NCI-H524 treated with DMSO at 0.1 percent for 48 hours (cell line): ENCODE results near the gene PPP2R1B.
A peak's percentile ranks its signal among the peaks of the same experiment; 100 is the strongest.
"Not testable (repeated sequence)": the region's sequence is repeated elsewhere in the genome, so short reads cannot be mapped to it uniquely, and the experiment has no call there.

Experiments used
- DNase-seq: peaks from one replicate; lab custom pipeline; 2025; lab: John Stamatoyannopoulos, UW

PPP2R1B gene

DNA sequence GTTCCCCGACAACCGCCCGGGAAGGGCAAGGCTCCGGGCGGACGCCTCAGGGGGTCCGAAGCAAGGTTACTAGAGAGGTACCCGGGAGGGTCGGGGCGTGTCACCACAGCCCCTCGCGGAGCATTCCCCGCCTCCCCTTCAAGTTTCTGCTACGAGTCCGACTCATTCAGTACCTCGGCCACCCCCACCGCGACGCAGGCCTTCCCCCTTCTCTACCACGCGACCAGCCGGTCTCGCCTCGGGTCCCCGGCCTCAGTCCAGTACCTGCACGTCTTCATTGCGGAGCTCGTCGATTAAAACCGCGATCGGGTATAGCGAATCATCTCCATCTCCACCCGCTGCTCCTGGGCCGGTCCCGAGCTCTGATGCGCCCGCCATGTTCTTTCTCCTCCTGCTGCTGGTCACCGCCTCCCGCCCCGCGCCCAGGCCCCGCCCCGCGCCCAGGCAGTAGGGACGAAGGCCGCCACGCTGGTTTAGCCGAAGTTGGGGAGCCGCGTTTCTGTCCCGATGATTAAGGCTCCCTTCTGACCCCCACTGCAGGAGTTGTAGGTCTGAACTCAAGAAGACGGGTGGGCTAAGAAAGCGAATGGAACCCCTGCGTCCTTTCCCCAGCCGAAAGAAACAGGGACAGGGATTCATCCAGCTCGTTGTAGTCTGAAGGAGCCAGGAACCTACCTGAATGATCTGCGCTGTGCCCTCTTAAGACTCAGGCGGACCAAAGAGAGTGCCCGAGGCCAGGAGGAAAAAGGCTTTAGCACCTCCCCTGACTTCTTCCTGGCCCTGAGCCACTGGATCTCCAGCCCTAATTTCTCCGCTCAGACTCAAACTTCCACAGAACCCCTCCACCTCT lies at the start of gene PPP2R1B:
PPP2R1B (minus strand) TSS at position 406 of the 850 bp plus-strand sequence; CDS start at position 378, 28 bp downstream.
- DNase-seq = no peak

GRCh38 chr11:111815489-111815888 lies 49.3 kb upstream of the PPP2R1B start:
- no peak for DNase-seq

DNA sequence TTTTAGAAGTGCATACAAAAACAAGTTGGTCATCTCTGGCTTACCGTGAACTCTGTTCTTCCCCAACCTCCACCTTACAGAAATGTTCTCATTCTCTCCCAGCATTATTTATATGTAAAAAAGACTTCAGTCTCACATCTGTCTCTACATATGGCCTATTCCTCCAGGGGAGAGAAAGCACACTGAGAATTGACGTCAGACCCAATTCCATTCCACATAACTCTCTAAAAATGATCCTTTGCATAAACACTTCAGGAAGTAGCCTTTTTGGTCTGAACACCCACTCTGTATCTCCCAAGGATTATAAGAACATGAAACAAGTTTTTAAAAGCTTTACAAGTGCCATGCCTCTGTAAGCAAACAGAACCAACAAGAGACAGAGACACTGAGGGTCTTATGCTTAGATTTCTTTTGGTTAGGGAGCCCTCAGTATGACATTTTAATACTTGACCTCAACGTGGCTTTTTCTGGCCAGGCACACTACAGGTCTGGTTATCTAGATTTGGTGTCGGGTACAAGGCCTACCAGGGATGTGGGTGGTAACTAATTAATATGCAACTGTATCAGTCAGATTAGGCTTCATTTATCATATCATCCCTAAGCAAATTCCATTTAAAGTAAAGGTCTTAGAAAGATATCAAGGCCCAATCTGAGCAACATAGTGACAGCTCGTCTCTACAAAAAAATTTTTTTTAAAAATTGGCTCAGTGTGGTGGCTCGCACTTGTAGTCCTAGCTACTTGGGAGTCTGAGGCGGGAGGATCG lies 48.5 kb upstream of the PPP2R1B start:
- DNase-seq = no peak

DNA sequence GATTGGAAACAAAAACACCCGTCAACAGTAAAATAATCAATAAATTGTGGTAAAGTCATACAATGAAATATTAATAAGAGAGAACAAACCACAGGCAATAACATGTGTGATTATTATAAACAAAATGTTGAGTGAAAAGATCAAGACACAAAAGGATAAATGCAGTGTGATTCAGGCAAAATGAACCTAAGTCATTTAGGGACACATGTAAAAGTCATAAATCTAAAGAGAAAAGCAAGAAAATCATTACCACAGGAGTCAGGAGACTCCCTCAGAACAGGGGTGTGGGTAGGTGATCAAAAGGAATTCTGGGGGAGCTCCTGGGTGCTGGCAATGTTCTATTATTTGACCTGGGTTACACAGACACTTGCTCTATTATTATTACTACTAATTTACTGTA lies 47.9 kb upstream of the PPP2R1B start:
- no peak for DNase-seq

DNA sequence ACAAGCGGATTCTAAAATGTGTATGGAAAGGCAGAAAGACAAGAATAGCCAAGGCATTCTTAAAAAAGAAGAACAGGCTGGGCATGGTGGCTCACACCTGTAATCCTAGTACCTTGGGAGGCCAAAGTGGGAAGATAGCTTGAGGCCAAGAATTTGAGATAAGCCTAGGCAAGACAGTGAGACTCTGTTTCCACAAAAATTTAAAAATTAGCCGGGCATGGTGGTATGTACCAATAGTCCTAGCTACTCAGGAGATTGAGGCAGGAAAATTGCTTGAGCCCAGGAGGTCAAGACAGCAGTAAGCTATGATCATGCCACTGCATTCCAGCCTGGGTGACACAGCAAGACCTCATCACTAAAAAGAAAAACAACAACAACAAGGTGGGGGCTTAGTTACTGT lies 46.0 kb upstream of the PPP2R1B start:
- no peak for DNase-seq

DNA sequence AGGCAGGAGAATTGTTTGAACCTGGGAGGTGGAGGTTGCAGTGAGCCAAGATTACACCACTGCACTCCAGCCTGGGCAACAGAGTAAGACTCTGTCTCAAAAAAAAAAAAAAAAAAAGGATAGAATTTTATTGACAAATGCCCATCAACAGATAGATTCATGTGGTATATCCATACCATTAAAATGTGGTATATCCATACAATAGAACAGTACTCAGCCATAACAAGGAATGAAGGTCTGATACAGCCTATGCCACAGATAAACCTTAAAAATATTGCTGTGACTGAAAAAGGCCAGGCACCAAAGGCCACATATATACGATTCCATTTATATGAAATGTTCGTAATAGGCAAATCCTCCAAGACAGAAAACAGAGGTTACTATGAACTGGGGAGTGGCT lies 45.3 kb upstream of the PPP2R1B start:
- DNase-seq = no peak

DNA sequence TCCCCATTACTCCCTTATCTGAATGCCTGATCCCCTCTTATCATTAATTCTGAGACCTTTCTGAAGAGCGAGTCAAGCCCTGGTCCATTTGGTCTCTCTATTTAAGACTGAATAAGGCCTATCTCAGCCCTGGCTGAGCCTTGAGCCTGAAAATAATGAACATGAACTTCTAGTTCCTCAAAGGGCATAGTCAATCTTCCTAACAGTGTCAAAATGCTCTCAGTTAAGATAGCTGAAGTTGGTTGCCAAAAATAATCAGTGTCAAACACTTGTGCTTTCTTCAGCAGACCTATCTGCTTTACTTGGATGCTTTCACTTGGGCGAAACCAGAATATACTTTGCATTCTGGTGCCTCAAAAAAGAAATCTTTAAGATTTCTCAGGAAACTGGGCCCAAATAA lies 42.6 kb upstream of the PPP2R1B start:
- DNase-seq = no peak

DNA sequence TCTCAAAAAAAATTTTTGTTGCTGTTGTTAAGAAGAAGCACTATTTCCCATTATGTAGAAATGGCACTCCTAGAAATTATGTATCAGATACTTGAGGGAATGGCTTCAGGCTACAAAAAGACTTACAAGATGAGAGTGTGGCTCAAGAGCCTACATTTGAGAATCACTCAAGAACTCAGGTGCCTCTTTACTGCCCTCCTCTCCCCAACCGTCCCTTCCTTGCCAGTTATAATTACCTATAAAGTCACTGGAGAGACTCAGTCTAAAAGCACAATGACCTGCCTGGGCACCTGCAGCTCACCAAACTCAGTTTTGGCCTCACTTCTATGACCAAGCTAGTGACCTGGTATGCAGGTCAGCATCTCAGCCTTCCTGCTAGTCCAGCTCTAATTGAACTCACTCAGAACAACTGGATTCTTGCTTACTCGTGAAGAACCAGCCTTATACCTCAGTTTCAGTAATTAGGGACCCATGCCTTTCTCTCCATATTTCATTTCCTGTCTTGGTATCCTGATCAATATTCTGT lies 41.9 kb upstream of the PPP2R1B start:
- no peak for DNase-seq

- no peak for DNase-seq
These were observed 40.9 kb upstream of the PPP2R1B start for GRCh38 chr11:111807076-111807475.

DNA sequence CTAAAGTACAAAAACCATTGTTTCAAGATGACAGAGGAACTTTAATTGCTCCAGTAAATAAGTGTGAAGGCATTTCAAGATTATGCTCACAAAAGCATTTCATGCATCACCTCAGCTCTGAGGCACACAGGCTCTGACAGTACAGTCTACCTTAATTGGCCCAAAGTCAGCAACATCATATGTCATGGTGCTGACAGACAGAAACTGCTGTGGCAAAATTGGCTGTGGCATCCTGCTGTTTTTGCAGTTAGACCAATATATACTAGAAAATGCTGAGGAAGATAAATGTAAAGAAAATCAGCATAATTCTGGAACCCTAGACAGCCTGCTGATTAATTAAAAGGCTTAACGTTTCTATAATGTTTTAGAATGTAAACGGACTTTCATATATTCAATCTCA lies 34.9 kb upstream of the PPP2R1B start:
- DNase-seq = no peak

DNA sequence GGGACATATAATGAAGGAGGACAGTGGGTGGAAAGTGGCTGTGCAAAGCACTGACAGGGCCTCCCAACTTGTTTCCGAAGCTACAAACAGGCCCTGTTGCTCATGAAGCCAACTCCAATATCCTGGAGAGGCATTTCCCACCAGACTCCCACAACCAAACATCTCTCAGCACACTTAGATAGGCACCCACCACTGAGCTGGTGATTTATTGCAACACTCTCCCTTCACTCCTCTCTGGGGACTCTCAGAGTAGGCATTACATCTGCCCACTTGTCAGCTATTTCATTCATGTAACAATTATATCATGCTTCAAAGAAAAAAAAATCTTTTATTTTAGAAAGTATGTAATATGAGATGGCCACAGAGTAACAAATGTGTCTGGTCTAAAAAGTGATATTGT lies 32.1 kb upstream of the PPP2R1B start:
- no peak for DNase-seq

GRCh38 chr11:111797145-111797581 lies 31.0 kb upstream of the PPP2R1B start:
- no peak for DNase-seq

DNA sequence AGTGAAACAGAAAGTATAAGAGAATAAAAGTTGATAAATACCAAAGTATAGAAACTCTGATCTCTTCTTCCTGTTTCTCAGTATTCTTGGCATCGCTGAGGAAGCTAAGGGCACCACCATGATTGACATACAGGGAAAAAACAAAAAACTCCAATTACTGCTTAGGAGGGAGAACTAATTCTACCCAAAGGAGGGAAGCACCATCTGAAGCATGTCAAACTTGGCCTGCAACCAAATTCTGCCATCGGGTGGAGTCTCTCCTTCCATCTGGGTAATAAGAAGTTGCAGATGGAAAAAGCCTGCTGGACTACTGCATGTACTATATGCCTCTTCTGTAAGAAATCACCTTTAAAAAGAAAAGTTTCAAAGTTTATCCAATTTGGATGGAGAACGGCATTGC lies 30.5 kb upstream of the PPP2R1B start:
- DNase-seq = peak; percentile 33

- DNase-seq = no peak
These were observed 29.3 kb upstream of the PPP2R1B start for GRCh38 chr11:111795334-111795985.

DNA sequence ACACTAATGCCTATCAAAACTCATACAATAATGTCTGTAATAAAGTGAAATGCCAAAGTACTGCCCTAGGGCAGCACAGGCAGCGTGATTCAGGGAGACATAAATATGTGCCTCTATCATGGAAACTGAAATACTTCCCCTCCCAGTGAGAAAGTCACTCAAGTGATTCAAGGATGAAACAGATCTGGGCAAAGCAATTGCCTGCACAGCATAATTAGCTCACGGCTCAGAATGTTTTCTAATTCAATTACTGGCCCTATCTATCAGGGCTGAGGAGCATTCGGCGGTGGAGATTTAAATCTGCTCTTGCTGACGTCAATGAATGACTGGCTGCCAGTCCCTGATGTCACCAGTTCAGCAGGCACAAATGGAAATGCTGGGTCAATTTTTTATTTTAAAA lies 27.7 kb upstream of the PPP2R1B start:
- no peak for DNase-seq

- no peak for DNase-seq
These were observed 26.8 kb upstream of the PPP2R1B start for GRCh38 chr11:111792955-111793500.

DNA sequence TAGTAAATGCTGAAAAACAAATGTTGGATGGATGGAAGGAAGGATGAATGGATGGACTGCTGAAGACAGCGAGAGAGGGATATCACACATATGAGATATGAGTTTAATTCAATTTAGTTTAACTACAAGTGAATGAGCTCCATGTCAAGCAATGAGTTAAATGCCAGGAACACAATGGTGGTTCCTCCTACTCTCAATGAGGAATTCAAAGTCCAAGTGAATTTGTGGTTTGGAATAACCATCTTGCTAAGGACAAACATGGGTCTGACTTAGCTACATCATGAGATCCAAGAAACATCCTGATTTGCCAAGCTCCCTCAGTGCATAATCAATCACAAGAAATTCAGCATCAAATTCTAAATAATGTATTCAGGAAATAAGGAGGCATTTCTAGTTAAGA lies 26.1 kb upstream of the PPP2R1B start:
- DNase-seq = no peak

DNA sequence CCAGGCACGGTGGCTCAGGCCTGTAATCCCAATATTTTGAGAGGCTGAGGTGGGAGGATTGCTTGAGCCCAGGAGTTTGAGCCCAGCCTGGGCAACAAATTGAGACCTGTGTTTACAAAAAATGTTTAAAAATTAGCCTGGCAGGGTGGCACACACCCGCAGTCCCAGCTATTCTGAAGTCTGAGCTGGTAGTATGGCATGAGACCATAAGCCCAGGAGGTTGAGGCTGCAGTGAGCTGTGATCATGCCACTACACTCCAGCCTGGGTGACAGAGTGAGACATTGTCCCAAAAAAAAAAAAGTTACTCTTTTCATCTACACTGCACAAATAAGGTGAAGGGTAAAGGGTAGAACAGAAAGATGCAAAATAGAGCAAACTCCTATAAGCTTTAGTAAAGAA lies 22.3 kb upstream of the PPP2R1B start:
- DNase-seq = no peak

GRCh38 chr11:111788051-111788450 lies 21.9 kb upstream of the PPP2R1B start:
- no peak for DNase-seq

DNA sequence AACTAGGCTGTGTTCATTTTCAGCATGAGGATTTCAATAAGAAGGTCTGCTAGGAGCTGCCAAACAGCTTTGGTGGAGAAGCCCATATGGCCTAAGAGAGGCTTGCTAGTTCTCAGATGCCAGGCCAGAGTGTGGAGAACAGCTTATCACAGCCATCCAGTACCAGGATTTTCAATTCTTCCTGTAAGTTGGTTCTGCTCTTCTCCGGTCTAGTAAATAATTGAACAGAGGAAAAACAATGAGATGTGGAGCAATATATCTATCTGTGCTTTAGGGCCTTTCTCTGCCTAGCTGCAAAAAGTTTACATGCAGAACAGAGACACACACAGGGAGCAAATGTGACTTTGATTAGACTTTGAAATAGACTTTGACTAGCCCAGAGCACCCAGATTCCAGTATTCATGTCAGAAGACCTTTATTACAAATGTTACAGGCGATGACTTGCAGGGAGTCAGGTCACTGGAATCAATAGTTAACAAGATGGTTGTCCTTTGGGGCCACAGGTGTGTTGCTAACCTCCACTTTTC lies 19.8 kb upstream of the PPP2R1B start:
- DNase-seq = no peak

DNA sequence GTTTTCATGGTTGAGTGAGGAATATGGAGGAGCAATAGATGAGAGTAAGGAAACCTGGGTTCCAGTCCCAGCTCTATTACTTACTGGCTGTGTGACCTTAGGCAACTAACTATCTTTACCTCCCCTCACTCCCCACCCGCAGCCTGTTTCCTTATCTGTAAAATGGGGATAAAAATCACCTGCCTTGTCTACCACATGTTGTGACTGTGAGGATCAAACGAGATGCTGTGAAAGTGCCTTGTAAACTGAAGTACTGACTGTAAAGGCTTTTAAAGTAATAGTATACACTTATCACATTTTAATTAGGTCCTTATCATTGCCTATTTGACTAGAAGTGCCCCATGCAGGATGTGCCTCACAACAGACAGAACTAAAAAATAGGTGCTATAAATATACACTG lies 18.9 kb upstream of the PPP2R1B start:
- DNase-seq = no peak

- not testable (repeated sequence) for DNase-seq
These were observed 18.1 kb upstream of the PPP2R1B start for GRCh38 chr11:111784311-111784710.
